Karpas-422 (cell line): ENCODE measurements around the gene PRKCZ. TPM values are rescaled to one million over a fixed set of nuclear protein-coding genes. Genes with fewer than 3 reads are reported as not detected.

Experiments
- DNase-seq: peaks from one replicate; pipeline ENCODE4 v3.0.0-alpha.2; 2015
- H2AFZ ChIP-seq: fragments of 200-600 bp; sonication (generic); 2 replicates; pipeline ENCODE4 v1.6.1; 2014; ENCODE audit warnings: antibody characterized with exemption, low read length, mixed read lengths
- H3K27ac ChIP-seq: fragments of 200-600 bp; sonication (generic); 2 replicates; pipeline ENCODE4 v1.5.1; 2014; ENCODE audit warnings: mild to moderate bottlenecking, low read length, moderate library complexity
- H3K27me3 ChIP-seq: fragments of 200-600 bp; sonication (generic); 2 replicates; pipeline ENCODE4 v1.6.1; 2014; ENCODE audit warnings: low read length, mixed read lengths
- H3K36me3 ChIP-seq: fragments of 200-600 bp; sonication (generic); 2 replicates; pipeline ENCODE4 v1.6.1; 2014; ENCODE audit warnings: low read length, mixed read lengths; ENCODE audit not compliant: insufficient read depth
- H3K4me1 ChIP-seq: fragments of 200-600 bp; sonication (generic); 2 replicates; pipeline ENCODE4 v1.6.1; 2014; ENCODE audit warnings: mild to moderate bottlenecking, low read length, mixed read lengths
- H3K4me2 ChIP-seq: fragments of 200-600 bp; sonication (generic); 2 replicates; pipeline ENCODE4 v1.6.1; 2014; ENCODE audit warnings: low read length, low read depth, mild to moderate bottlenecking; ENCODE audit not compliant: poor library complexity, severe bottlenecking
- H3K4me3 ChIP-seq: fragments of 200-600 bp; sonication (generic); 2 replicates; pipeline ENCODE4 v1.5.1; 2014; ENCODE audit warnings: mild to moderate bottlenecking, antibody characterized with exemption, low read length, mixed read lengths
- H3K79me2 ChIP-seq: fragments of 200-600 bp; sonication (generic); 2 replicates; pipeline ENCODE4 v1.6.1; 2014; ENCODE audit warnings: mild to moderate bottlenecking, low read length, mixed read lengths
- H3K9ac ChIP-seq: fragments of 200-600 bp; sonication (generic); 2 replicates; pipeline ENCODE4 v1.6.0; 2014; ENCODE audit warnings: low read length
- H3K9me2 ChIP-seq: fragments of 200-600 bp; sonication (generic), shearing (Covaris generic); replicated peaks from 2 replicates; pipeline ENCODE4 v1.6.0; 2014; ENCODE audit warnings: mild to moderate bottlenecking, low read length, moderate library complexity; ENCODE audit not compliant: insufficient read depth
- H3K9me3 ChIP-seq: fragments of 300-700, 200-600 bp; sonication (generic); 2 replicates; pipeline ENCODE4 v1.6.1; 2014; ENCODE audit warnings: low read length, mixed read lengths
- H4K20me1 ChIP-seq: fragments of 200-600 bp; sonication (generic); 2 replicates; pipeline ENCODE4 v1.6.1; 2014; ENCODE audit warnings: mild to moderate bottlenecking, antibody characterized with exemption, low read length, low read depth; ENCODE audit not compliant: insufficient read depth
- total RNA-seq: library from RNA; depleted of rRNA; stranded (reverse); fragments of >200 nt; shearing (Covaris generic); gene quantifications from 2 replicates; pipeline ENCODE4 v1.2.3, GENCODE V29; 2014; ENCODE audit warnings: low replicate concordance; rRNA removed

PRKCZ gene
- not detected in 2 replicates for total RNA-seq

DNA sequence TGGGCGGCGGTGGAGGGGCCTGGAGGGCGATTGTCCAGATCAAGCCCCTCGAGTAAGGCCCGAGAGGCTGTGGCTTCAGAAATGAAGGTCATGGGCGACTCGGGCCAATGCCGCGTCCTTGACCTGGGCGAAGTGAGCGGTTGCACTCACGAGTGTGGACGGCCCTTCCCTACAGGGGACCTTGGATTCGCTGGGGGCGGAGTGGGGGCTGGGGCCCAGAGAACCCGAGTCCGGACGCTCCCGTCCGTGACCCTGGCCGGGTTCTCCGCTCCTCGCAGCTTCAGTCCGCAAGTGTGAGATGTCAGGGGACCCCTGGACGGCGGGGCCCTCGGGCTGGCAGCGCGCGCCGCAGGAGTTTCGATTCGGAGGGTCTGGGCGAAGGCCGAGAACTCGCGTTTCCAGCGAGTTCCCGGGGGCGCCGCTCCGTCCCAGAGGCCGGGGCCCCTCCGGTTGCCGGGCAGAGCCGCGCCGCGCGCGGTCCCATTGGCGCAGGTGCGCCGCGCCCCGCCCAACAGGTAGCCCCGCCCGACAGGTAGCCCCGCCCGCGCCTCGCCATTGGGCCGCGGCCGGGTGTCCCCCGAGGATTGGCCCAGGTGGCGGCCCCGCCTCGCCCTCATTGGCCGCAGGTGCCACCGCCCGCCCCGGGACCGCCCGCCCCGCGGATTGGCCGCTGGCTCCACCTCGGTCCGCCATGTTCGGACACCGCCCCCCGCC is at the start of gene PRKCZ:
PRKCZ (plus strand) TSS at position 694 of the 714 bp plus-strand sequence. CDS start 220 bp downstream, outside the sequence.
- Histone ChIP-seq H3K4me2 (no peak within 1 kb of the TSS), H3K9ac (no peak within 1 kb of the TSS), H3K36me3 (no peaks in the 10 kb centered on the region), H3K4me1 (no peaks in the 10 kb centered on the region), H3K27ac (no peak within 1 kb of the TSS), H3K27me3 (no peaks in the 10 kb centered on the region), H4K20me1 (0 out of 2 replicates have a peak, but pooled peaks cover 3% of the 10 kb centered on the region), H3K4me3 (no peak within 1 kb of the TSS), H3K79me2 (no peaks in the 10 kb centered on the region), H3K9me2 (no peaks in the 10 kb centered on the region), H2AFZ (no peak within 1 kb of the TSS), H3K9me3 (no peaks in the 10 kb centered on the region)
- DNase-seq, result no peak

DNA sequence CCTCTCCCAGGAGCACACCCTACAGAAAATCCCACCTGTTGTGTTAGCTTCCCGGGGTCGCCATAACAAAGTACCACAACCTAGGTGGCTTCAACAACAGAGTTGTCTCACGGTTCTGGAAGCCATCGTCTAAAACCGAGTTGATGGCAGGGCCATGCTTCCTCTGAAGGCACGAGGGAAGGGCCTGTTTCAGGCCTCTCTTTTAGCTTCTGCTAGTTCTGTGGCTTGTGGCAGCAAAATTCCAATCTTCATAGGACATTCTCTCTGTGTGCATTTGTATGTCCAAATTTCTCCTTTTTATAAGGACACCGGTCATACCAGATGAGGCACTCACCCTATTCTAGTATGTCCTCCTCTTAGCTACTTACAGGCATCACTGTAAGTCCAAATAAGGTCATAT is 49.8 kb upstream of the PRKCZ start:
- Histone ChIP-seq H3K27ac (no peak overlapping the region), H3K9me3 (no peaks in the 10 kb centered on the region), H3K27me3 (no peaks in the 10 kb centered on the region), H3K4me3 (no peak overlapping the region), H2AFZ (no peak overlapping the region), H3K36me3 (no peaks in the 10 kb centered on the region), H3K4me2 (no peak overlapping the region), H3K9me2 (no peaks in the 10 kb centered on the region), H3K9ac (no peak overlapping the region), H4K20me1 (no peaks in the 10 kb centered on the region), H3K79me2 (no peaks in the 10 kb centered on the region), H3K4me1 (no peaks in the 10 kb centered on the region)
- no peak for DNase-seq

DNA sequence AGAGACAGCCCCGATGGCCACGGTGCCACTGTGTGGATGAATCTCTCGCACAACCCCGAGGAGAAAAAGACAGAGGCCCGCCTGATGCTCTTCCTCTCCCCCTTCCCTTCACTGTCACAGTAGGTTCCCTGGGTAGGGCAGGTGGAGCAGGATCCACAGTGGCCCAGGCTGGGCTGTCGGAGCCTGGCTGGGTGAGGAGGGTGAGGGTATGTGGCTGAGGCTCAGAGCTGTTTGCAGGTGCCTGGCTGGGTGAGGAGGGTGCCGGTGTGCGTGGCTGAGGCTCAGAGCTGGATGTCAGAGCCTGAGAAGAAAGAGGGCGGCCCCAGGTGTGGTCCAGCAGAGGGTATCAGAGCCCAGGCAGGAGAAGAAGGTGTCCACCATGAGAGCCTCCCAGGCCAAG is 49.4 kb upstream of the PRKCZ start:
- no peaks in the 10 kb centered on the region for H3K36me3 ChIP-seq
- no peak overlapping the region for H2AFZ ChIP-seq
- H3K4me3 ChIP-seq, result no peak overlapping the region
- H3K79me2 ChIP-seq, result no peaks in the 10 kb centered on the region
- H4K20me1 ChIP-seq, result no peaks in the 10 kb centered on the region
- H3K27me3 ChIP-seq, result no peaks in the 10 kb centered on the region
- H3K27ac ChIP-seq, result no peak overlapping the region
- H3K9ac ChIP-seq, result no peak overlapping the region
- H3K4me1 ChIP-seq, result no peaks in the 10 kb centered on the region
- no peaks in the 10 kb centered on the region for H3K9me2 ChIP-seq
- no peak overlapping the region for H3K4me2 ChIP-seq
- no peaks in the 10 kb centered on the region for H3K9me3 ChIP-seq
- DNase-seq, result no peak

DNA sequence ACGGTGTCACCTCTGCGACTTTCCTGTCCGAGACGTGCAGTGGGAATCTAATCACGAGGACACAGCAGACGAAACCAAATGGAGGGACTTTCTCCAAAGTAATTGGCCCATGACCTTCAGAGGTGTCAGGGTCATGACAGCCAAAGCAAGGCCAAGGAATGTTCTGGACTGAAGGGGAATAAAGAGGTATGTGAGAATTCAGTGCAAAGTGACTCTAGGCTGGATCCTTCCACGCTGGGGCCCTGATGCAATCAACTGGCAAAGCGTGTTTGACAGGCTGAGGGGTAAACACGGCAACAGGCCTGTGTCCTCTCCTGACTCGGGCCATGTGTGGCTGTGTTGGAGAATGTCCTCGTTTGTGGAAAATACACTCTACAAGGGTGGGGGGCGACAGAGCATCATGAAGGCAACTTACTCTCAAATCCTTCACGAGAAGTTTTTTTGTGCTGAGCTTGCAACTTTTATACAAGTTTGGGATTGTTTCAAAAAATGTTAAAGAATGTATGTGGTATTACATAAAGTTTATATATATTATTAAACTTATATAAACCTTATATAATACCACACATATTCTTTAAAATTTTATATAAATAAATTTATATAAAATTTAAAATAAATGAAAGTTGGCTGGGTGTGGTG is 48.3 kb upstream of the PRKCZ start:
- Histone ChIP-seq H3K27me3 (no peaks in the 10 kb centered on the region), H3K36me3 (no peaks in the 10 kb centered on the region), H3K9me2 (no peaks in the 10 kb centered on the region), H3K9me3 (no peaks in the 10 kb centered on the region), H3K4me1 (no peaks in the 10 kb centered on the region), H2AFZ (no peak overlapping the region), H3K4me3 (no peak overlapping the region), H4K20me1 (no peaks in the 10 kb centered on the region), H3K4me2 (no peak overlapping the region), H3K79me2 (no peaks in the 10 kb centered on the region), H3K27ac (no peak overlapping the region), H3K9ac (no peak overlapping the region)
- no peak for DNase-seq

DNA sequence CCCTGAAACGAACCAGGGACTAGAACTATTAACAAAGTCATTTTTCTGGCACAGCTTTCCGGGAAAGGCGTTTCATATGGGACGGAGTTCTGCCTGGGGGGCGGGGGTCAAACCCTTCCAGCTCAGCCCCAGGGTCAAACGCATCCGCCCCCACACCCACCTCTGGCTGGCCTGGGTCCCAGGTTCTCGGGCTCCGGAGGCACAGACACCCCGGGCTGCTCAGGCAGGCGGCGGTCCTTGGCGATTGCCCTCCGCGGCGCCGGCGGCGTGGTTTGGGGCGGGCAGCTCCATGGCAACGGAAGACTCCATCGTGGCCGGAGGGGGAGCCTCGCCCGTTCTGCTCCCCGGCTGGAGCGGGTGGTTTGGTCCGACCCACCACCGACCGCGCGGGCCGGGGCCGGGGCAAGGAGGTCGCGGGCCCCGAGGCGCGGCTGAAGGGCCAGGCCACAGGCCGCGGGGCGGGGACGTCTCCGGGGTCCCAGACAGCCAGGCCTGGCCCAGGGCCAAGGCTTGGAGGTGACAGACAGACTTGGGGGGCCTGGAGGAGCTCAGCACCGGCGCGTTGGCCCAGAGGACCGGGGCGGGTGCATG is 46.6 kb upstream of the PRKCZ start, which contains the start of gene CFAP74:
CFAP74 (minus strand) TSS at position 246 of the 591 bp plus-strand sequence. CDS start 12,830 bp downstream, outside the sequence.
- Histone ChIP-seq H3K27me3 (no peaks in the 10 kb centered on the region), H4K20me1 (no peaks in the 10 kb centered on the region), H3K36me3 (no peaks in the 10 kb centered on the region), H3K9me2 (no peaks in the 10 kb centered on the region), H3K27ac (no peak within 1 kb of the TSS), H3K4me2 (no peak within 1 kb of the TSS), H3K4me1 (no peaks in the 10 kb centered on the region), H2AFZ (no peak within 1 kb of the TSS), H3K4me3 (no peak within 1 kb of the TSS), H3K9me3 (no peaks in the 10 kb centered on the region), H3K9ac (no peak within 1 kb of the TSS), H3K79me2 (no peaks in the 10 kb centered on the region)
- DNase-seq, result no peak

DNA sequence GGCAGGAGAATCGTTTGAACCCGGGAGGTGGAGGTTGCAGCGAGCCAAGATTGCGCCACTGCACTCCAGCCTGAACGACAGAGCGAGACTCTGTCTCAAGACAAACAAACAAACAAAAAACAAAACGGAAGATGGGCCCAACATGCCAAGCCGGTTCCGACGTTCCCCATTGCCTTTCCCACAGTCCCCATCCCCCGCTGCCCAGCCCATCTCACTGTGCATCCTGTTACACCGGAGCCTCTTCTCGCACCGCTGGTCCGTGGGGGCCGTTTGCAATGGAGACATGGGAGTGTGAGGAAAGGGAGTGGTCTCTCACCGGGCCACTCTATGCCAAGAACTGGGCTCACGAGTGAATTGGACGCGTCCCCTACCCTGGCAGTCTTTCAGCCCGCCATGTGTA is 45.4 kb upstream of the PRKCZ start:
- H3K9ac ChIP-seq, result no peak overlapping the region
- H3K9me3 ChIP-seq, result no peaks in the 10 kb centered on the region
- H2AFZ ChIP-seq, result no peak overlapping the region
- no peaks in the 10 kb centered on the region for H3K36me3 ChIP-seq
- H3K27ac ChIP-seq, result no peak overlapping the region
- H3K4me2 ChIP-seq, result no peak overlapping the region
- H3K4me1 ChIP-seq, result no peaks in the 10 kb centered on the region
- H3K4me3 ChIP-seq, result no peak overlapping the region
- no peak for DNase-seq
- no peaks in the 10 kb centered on the region for H3K9me2 ChIP-seq
- H3K27me3 ChIP-seq, result no peaks in the 10 kb centered on the region
- H4K20me1 ChIP-seq, result no peaks in the 10 kb centered on the region
- no peaks in the 10 kb centered on the region for H3K79me2 ChIP-seq

DNA sequence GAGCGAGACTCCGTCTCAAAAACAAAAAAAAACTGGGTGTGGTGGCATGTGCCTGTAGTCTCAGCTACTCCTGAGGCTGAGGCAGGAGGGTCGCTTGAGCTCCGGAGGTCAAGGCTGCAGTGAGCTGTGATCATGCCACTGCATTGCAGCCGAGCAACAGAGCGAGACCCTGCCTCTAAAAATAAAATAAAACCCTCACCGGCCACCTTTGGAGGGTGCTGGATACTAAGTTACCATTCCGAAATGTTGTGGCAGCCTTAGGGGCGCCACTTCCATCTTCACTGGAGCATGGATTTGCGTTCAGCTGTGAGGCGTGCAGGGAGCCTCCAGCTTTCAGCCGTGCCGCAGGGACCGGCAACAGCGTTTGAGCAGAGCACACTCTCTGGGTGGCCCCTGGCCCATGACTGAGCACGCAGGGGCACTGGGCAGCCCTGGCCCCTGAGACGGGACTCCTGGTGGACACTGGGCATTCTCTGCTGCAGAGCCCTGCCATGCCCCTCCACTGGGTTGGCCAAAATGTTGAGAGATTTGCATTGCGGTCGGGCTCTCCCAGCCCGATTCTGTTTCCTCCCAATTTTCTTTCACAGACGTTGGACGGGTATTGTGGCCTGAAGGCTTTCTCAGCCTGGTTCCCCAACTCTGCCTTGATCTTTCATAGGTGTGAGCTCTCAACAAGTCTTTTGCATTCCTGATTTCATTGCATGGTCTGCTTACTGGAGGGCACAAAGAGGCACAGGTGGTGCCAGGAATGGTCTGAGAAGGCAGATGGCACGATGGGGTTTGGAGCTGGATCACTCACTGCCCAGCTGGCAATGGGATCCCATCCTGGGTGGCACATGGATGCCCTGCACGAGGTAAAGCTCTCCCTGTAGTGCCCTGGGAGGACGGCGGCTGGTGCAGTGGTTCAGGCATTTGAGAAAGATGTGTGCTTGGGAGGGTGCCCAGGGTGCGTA is 40.8 kb upstream of the PRKCZ start:
- H3K9me2 ChIP-seq, result no peaks in the 10 kb centered on the region
- no peak overlapping the region for H3K4me3 ChIP-seq
- no peak overlapping the region for H2AFZ ChIP-seq
- no peak overlapping the region for H3K9ac ChIP-seq
- no peaks in the 10 kb centered on the region for H3K9me3 ChIP-seq
- no peaks in the 10 kb centered on the region for H3K27me3 ChIP-seq
- DNase-seq, result no peak
- no peaks in the 10 kb centered on the region for H4K20me1 ChIP-seq
- H3K27ac ChIP-seq, result no peak overlapping the region
- no peaks in the 10 kb centered on the region for H3K79me2 ChIP-seq
- H3K4me1 ChIP-seq, result no peaks in the 10 kb centered on the region
- no peak overlapping the region for H3K4me2 ChIP-seq
- no peaks in the 10 kb centered on the region for H3K36me3 ChIP-seq
